H1 (cell line): ENCODE results near the gene C1orf50. TPM values are rescaled to one million over a fixed set of nuclear protein-coding genes. Genes with fewer than 3 reads are reported as not detected.

Experiments used
- CTCF ChIA-PET: fragments of 300-600 bp; sonication (Branson Sonifier 250); formaldehyde crosslinking; loops from one replicate; lab custom pipeline; 2021; ENCODE audit not compliant: partially characterized antibody; lab: Charles Lee
- POLR2A ChIA-PET: fragments of 300-600 bp; sonication (Branson Sonifier 250); formaldehyde crosslinking; loops from one replicate; lab custom pipeline; 2021; ENCODE audit warnings: inconsistent platforms; ENCODE audit not compliant: partially characterized antibody; lab: Charles Lee
- DNase-seq, 2 experiments: peaks; one replicate each; pipeline versions ENCODE4 v3.0.0 to v3.0.0-alpha.2; 2010 to 2022; ENCODE audit warnings: low spot score in 2 of 2, low read depth in 1 of 2, mixed read lengths in 1 of 2
- FAIRE-seq: peaks from 2 replicates; lab custom pipeline; 2011; peaks lifted over from hg19 to GRCh38; lab: Jason Lieb, UNC
- H2AFZ ChIP-seq: 2 replicates; pipeline ENCODE4 v1.8.1; 2012; ENCODE audit warnings: low read length, inconsistent platforms
- H2AK5ac ChIP-seq: 2 replicates; pipeline ENCODE4 v1.6.1; 2013; ENCODE audit warnings: low read depth, low read length
- H2BK120ac ChIP-seq: replicated peaks from 2 replicates; pipeline ENCODE3; 2013; ENCODE audit warnings: low read depth, low read length, inconsistent platforms
- H2BK12ac ChIP-seq: 2 replicates; pipeline ENCODE4 v1.6.1; 2013; ENCODE audit warnings: low read depth, low read length
- H2BK15ac ChIP-seq: 2 replicates; pipeline ENCODE4 v1.6.1; 2013; ENCODE audit warnings: low read length
- H2BK20ac ChIP-seq: 2 replicates; pipeline ENCODE4 v1.6.1; 2013; ENCODE audit warnings: low read length
- H2BK5ac ChIP-seq: 2 replicates; pipeline ENCODE4 v1.6.1; 2013; ENCODE audit warnings: low read depth, low read length
- H3K14ac ChIP-seq: 2 replicates; pipeline ENCODE4 v1.6.1; 2013; ENCODE audit warnings: inconsistent platforms; ENCODE audit not compliant: insufficient read length
- H3K18ac ChIP-seq: 2 replicates; pipeline ENCODE4 v1.6.1; 2013; ENCODE audit warnings: low read length; ENCODE audit errors: extremely low read depth
- H3K23ac ChIP-seq: 2 replicates; pipeline ENCODE4 v1.6.1; 2013; ENCODE audit warnings: inconsistent platforms; ENCODE audit not compliant: insufficient read length
- H3K23me2 ChIP-seq: 2 replicates; pipeline ENCODE4 v1.6.1; 2013; ENCODE audit warnings: low read depth, low read length
- H3K27ac ChIP-seq: 2 replicates; pipeline ENCODE4 v1.6.1; 2011; ENCODE audit warnings: low read depth, low read length, inconsistent platforms
- H3K27me3 ChIP-seq, 4 experiments: replicated peaks in 1 of 4; 1 replicate in 1 of 4; 2 replicates in 3 of 4; pipeline versions ENCODE4 v1.6.1 to v1.8.1; 2011 to 2013; ENCODE audit warnings: low read length in 3 of 4, mild to moderate bottlenecking in 3 of 4, inconsistent platforms in 2 of 4, mixed read lengths in 2 of 4, moderate library complexity in 1 of 4; ENCODE audit not compliant: control insufficient read depth in 3 of 4, insufficient read depth in 3 of 4; ENCODE audit errors: extremely low read depth in 1 of 4
- H3K36me3 ChIP-seq, 4 experiments: 2 replicates each; pipeline versions ENCODE4 v1.6.1 to v1.8.1; 2011 to 2013; ENCODE audit warnings: mild to moderate bottlenecking in 4 of 4, low read length in 3 of 4, moderate library complexity in 2 of 4, control low read depth in 1 of 4, inconsistent platforms in 1 of 4; ENCODE audit not compliant: insufficient read depth in 4 of 4, control insufficient read depth in 2 of 4
- H3K4ac ChIP-seq: replicated peaks from 2 replicates; pipeline ENCODE3; 2013; ENCODE audit warnings: low read length, low read depth, mixed read lengths, inconsistent platforms; ENCODE audit not compliant: insufficient read length
- H3K4me1 ChIP-seq, 4 experiments: replicated peaks in 1 of 4; 1 replicate in 1 of 4; 2 replicates in 3 of 4; pipeline versions ENCODE4 v1.6.1 to v1.8.1; 2011 to 2013; ENCODE audit warnings: low read length in 3 of 4, inconsistent platforms in 2 of 4, mixed read lengths in 1 of 4; ENCODE audit not compliant: insufficient read depth in 4 of 4, control insufficient read depth in 3 of 4
- H3K4me2 ChIP-seq, 2 experiments: 2 replicates each; pipeline versions ENCODE4 v1.6.1 to v1.8.1; 2011 to 2013; ENCODE audit warnings: low read depth in 2 of 2, low read length in 2 of 2, control low read depth in 1 of 2, inconsistent platforms in 1 of 2, mild to moderate bottlenecking in 1 of 2; ENCODE audit not compliant: insufficient read depth in 1 of 2
- H3K4me3 ChIP-seq, 4 experiments: fragments of 200-600, 300-600 bp in 1 of 4; sonication (generic), shearing (Covaris generic), sonication (Bioruptor Twin) in 1 of 4; 2 replicates each; pipeline versions ENCODE4 v1.5.1 to v1.8.1; 2011 to 2016; ENCODE audit warnings: low read length in 4 of 4, low read depth in 3 of 4, control low read depth in 2 of 4, inconsistent platforms in 2 of 4, mild to moderate bottlenecking in 2 of 4, mixed read lengths in 1 of 4, moderate library complexity in 1 of 4; ENCODE audit not compliant: insufficient read depth in 2 of 4; ENCODE audit errors: extremely low read depth in 1 of 4
- H3K56ac ChIP-seq: replicated peaks from 2 replicates; pipeline ENCODE3; 2013; ENCODE audit warnings: low read depth, mild to moderate bottlenecking, mixed read lengths, low read length, inconsistent platforms; ENCODE audit not compliant: insufficient read length
- H3K79me1 ChIP-seq: 2 replicates; pipeline ENCODE4 v1.6.1; 2013; ENCODE audit warnings: low read depth, low read length, control low read depth
- H3K79me2 ChIP-seq, 2 experiments: 2 replicates each; pipeline versions ENCODE4 v1.6.1 to v1.8.1; 2012 to 2013; ENCODE audit warnings: low read length in 2 of 2, mild to moderate bottlenecking in 2 of 2, inconsistent platforms in 1 of 2; ENCODE audit not compliant: insufficient read depth in 2 of 2, control insufficient read depth in 1 of 2
- H3K9ac ChIP-seq, 4 experiments: replicated peaks in 1 of 4; 1 replicate in 1 of 4; 2 replicates in 3 of 4; pipeline versions ENCODE4 v1.6.1 to v1.8.1; 2011 to 2013; ENCODE audit warnings: low read depth in 3 of 4, low read length in 3 of 4, control low read depth in 2 of 4, mild to moderate bottlenecking in 2 of 4, moderate library complexity in 2 of 4, inconsistent platforms in 1 of 4; ENCODE audit errors: extremely low read depth in 1 of 4
- H3K9me3 ChIP-seq, 2 experiments: 2 replicates each; pipeline versions ENCODE4 v1.6.1 to v1.8.1; 2012 to 2013; ENCODE audit warnings: mild to moderate bottlenecking in 2 of 2, moderate library complexity in 2 of 2, control low read depth in 1 of 2, inconsistent platforms in 1 of 2, low read depth in 1 of 2, low read length in 1 of 2, mixed read lengths in 1 of 2; ENCODE audit not compliant: insufficient read depth in 2 of 2
- H4K20me1 ChIP-seq, 2 experiments: replicated peaks in 1 of 2; 2 replicates each; pipeline versions ENCODE3 to v1.8.1; 2011 to 2013; ENCODE audit warnings: inconsistent platforms in 2 of 2, low read length in 2 of 2, mild to moderate bottlenecking in 1 of 2; ENCODE audit not compliant: insufficient read depth in 2 of 2, control insufficient read depth in 1 of 2
- H4K5ac ChIP-seq: 2 replicates; pipeline ENCODE4 v1.6.1; 2013; ENCODE audit warnings: low read length, low read depth, mixed read lengths, inconsistent platforms; ENCODE audit not compliant: insufficient read length
- H4K8ac ChIP-seq: 2 replicates; pipeline ENCODE4 v1.8.0; 2013; ENCODE audit warnings: mild to moderate bottlenecking, moderate library complexity, low read length, inconsistent platforms; ENCODE audit not compliant: insufficient read depth; ENCODE audit errors: extremely low read depth
- H4K91ac ChIP-seq: replicated peaks from 2 replicates; pipeline ENCODE3; 2013; ENCODE audit warnings: low read length, mixed read lengths, inconsistent platforms; ENCODE audit not compliant: insufficient read length
- CHD2 ChIP-seq: IDR thresholded peaks from 2 replicates; pipeline ENCODE4 v1.6.1; 2012; ENCODE audit warnings: low read length, improper control_type of control experiment
- GABPA ChIP-seq: IDR thresholded peaks from 2 replicates; pipeline ENCODE4 v1.6.1; 2011; ENCODE audit warnings: mild to moderate bottlenecking, low read length, moderate library complexity, borderline replicate concordance; ENCODE audit not compliant: insufficient read depth
- GTF2F1 ChIP-seq: IDR thresholded peaks from 2 replicates; pipeline ENCODE4 v1.6.1; 2012; ENCODE audit warnings: low read depth, low read length, improper control_type of control experiment, borderline replicate concordance
- MAX ChIP-seq: IDR thresholded peaks from 2 replicates; pipeline ENCODE4 v1.6.1; 2012; ENCODE audit warnings: inconsistent platforms
- NRF1 ChIP-seq: IDR thresholded peaks from 2 replicates; pipeline ENCODE4 v1.6.1; 2011; ENCODE audit warnings: mild to moderate bottlenecking, low read depth, low read length, improper control_type of control experiment
- RAD21 ChIP-seq, 2 experiments: IDR thresholded peaks in 1 of 2; conservative IDR thresholded peaks in 1 of 2; 2 replicates each; pipeline ENCODE4 v1.6.1; 2011; ENCODE audit warnings: low read depth in 2 of 2, low read length in 2 of 2, improper control_type of control experiment in 1 of 2, inconsistent platforms in 1 of 2, mild to moderate bottlenecking in 1 of 2, moderate library complexity in 1 of 2
- SIN3A ChIP-seq, 2 experiments: IDR thresholded peaks in 1 of 2; conservative IDR thresholded peaks in 1 of 2; 2 replicates each; pipeline ENCODE4 v1.6.1; 2011 to 2012; ENCODE audit warnings: low read length in 2 of 2, improper control_type of control experiment in 1 of 2, low read depth in 1 of 2, mild to moderate bottlenecking in 1 of 2
- TAF7 ChIP-seq: optimal IDR thresholded peaks from 2 replicates; pipeline ENCODE3; 2011; ENCODE audit warnings: low read depth, mild to moderate bottlenecking, inconsistent platforms, low read length, moderate library complexity, borderline replicate concordance
- WGBS, 2 experiments: shearing (Covaris generic) in 1 of 2; methylation state at CpG; one replicate each; pipeline versions ENCODE4 v1.1.6 to v1.1.7; 2013 to 2015; ENCODE audit warnings: low lambda C conversion rate in 2 of 2, mixed read lengths in 2 of 2, inconsistent platforms in 1 of 2, low coverage in 1 of 2, missing lambda C conversion rate in 1 of 2; ENCODE audit not compliant: insufficient replicate concordance in 2 of 2, insufficient coverage in 1 of 2, insufficient read length in 1 of 2; ENCODE audit errors: extremely low coverage in 1 of 2, missing lambda C conversion rate in 1 of 2; 5-methylcytosine and 5-hydroxymethylcytosine counted together
- polyA plus RNA-seq, 7 experiments: library from polyadenylated mRNA; depleted of rRNA in 3 of 7; stranded (reverse) in 5 of 7; unstranded in 2 of 7; fragments of >200 nt in 5 of 7; fragments of 200-250 nt in 2 of 7; gene quantifications; 1 replicate in 5 of 7; 2 replicates in 1 of 7; 4 replicates in 1 of 7; pipeline versions ENCODE4 v1.2.1 to v1.2.3, GENCODE V29; 2011 to 2013; ENCODE audit warnings: missing spikeins in 2 of 7, mixed read lengths in 2 of 7
- total RNA-seq: library from RNA; stranded (reverse); fragmentation: NEBNext Ultra II Directional; extraction: Animal tissue kit (Norgen Biotek cat#: 25700); gene quantifications from 2 replicates; pipeline ENCODE4 v1.2.1, GENCODE V29; 2021
- TF ChIP-seq, protein P1 (sequence below), 3 experiments: IDR thresholded peaks; 1 replicate in 2 of 3; 2 replicates in 1 of 3; pipeline versions ENCODE4 v1.5.1 to v1.6.1; 2011; ENCODE audit warnings: low read length in 3 of 3, mild to moderate bottlenecking in 3 of 3, inconsistent platforms in 2 of 3, low read depth in 1 of 3, moderate library complexity in 1 of 3; ENCODE audit not compliant: insufficient read depth in 1 of 3; ENCODE audit errors: control extremely low read depth in 1 of 3

C1orf50 gene
- total and polyA plus RNA-seq, 2 of the 8 experiments (the other 6 are each of a cell fraction or from before 2014, with no cell fraction given): 3.2 to 7.1 TPM

- H3K18ac ChIP-seq: no peak overlapping the region
- no peak overlapping the region for H3K4ac ChIP-seq
- H3K4me3 ChIP-seq: no peak overlapping the region
- peaks cover 0 to 2% (median 0%) of the 10 kb centered on the region in 4 experiments; a peak in 1 of 7 replicates for H3K4me1 ChIP-seq
- 64% methylated on average over 14 of the region's 14 CpGs; no CpG with 5 or more reads in 1 of the 2 experiments for WGBS, 2 experiments
- H3K9me3 ChIP-seq: peaks cover 4 to 6% of the 10 kb centered on the region in 2 experiments; a peak in 3 of 4 replicates
- H3K79me1 ChIP-seq: no peaks in the 10 kb centered on the region
- no peak overlapping the region for H3K56ac ChIP-seq
- H2BK120ac ChIP-seq: no peak overlapping the region
- no peak overlapping the region for H4K5ac ChIP-seq
- H3K14ac ChIP-seq: no peak overlapping the region
- no peak overlapping the region for H2BK15ac ChIP-seq
- no peak overlapping the region for H2AK5ac ChIP-seq
- no peak overlapping the region for H4K91ac ChIP-seq
- H4K8ac ChIP-seq: no peak overlapping the region
- no peaks in the 10 kb centered on the region for H3K79me2 ChIP-seq
- FAIRE-seq (peak; percentile 60), DNase-seq (peak in 1 of 2 experiments; percentile 86)
- H3K23ac ChIP-seq: no peak overlapping the region
- ChIA-PET CTCF (interaction anchor here (0.7 to 9.8 kb wide), 19 partner anchors 8 to 272 kb away, joined by 3 to 77 read pairs (median 5); no protein-coding TSS in a partner anchor), POLR2A (interaction anchor here (0.7 to 3.7 kb wide), 7 partner anchors 17 to 64 kb away, joined by 3 to 9 read pairs (median 3); partner anchors contain the start of genes C1orf50, P3H1 and YBX1)
- peaks cover 0 to 4% of the 10 kb centered on the region in 2 experiments for H4K20me1 ChIP-seq
- H2BK5ac ChIP-seq: no peak overlapping the region
- H3K9ac ChIP-seq: no peak overlapping the region
- H3K36me3 ChIP-seq: peaks cover 12 to 34% (median 17%) of the 10 kb centered on the region in 4 experiments
- H3K27ac ChIP-seq: no peak overlapping the region
- no peak overlapping the region for H2AFZ ChIP-seq
- H3K23me2 ChIP-seq: no peaks in the 10 kb centered on the region
- H2BK12ac ChIP-seq: no peak overlapping the region
- H3K27me3 ChIP-seq: no peaks in the 10 kb centered on the region
- H3K4me2 ChIP-seq: no peak overlapping the region
- no peak overlapping the region for H2BK20ac ChIP-seq
- TF ChIP-seq SIN3A (conservative IDR thresholded peaks at IDR 0.05 in 1 of 2, IDR thresholded peaks at IDR 0.05 in 1 of 2; ENCODE audit: low read depth in 1 of 2, low read length in 2 of 2): peak in 1 of 2 experiments; percentile 49; a peak in 1 of 4 replicates
- TF ChIP-seq GABPA: 0 out of 2 replicates have a peak, but pooled peaks have one; percentile 41
- peak; percentile 17 for TF ChIP-seq TAF7
- TF ChIP-seq NRF1: no peak
- TF ChIP-seq MAX: peak; percentile 51; the same call in 1 of the 2 replicates
- TF ChIP-seq GTF2F1: no peak
- 0 out of 2 replicates have a peak, but pooled peaks have one; percentile 37 for TF ChIP-seq CHD2
- TF ChIP-seq RAD21 (IDR thresholded peaks at IDR 0.05 in 1 of 2, conservative IDR thresholded peaks at IDR 0.05 in 1 of 2; ENCODE audit: low read depth in 2 of 2, low read length in 2 of 2): peak; percentile 88 to 91
- TF ChIP-seq, protein P1, sequence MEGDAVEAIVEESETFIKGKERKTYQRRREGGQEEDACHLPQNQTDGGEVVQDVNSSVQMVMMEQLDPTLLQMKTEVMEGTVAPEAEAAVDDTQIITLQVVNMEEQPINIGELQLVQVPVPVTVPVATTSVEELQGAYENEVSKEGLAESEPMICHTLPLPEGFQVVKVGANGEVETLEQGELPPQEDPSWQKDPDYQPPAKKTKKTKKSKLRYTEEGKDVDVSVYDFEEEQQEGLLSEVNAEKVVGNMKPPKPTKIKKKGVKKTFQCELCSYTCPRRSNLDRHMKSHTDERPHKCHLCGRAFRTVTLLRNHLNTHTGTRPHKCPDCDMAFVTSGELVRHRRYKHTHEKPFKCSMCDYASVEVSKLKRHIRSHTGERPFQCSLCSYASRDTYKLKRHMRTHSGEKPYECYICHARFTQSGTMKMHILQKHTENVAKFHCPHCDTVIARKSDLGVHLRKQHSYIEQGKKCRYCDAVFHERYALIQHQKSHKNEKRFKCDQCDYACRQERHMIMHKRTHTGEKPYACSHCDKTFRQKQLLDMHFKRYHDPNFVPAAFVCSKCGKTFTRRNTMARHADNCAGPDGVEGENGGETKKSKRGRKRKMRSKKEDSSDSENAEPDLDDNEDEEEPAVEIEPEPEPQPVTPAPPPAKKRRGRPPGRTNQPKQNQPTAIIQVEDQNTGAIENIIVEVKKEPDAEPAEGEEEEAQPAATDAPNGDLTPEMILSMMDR (IDR thresholded peaks at IDR 0.05; ENCODE audit: control extremely low read depth in 1 of 3, insufficient read depth in 1 of 3, low read depth in 1 of 3, low read length in 3 of 3): peak; percentile 81 to 88 (median 86)
These were observed 19.9 kb upstream of the C1orf50 start for GRCh38 chr1:42747125-42747524.
